GM21528 (cell line): Measurements from ENCODE around the gene PRKAB2.
"Not testable (repeated sequence)": the region's sequence is repeated elsewhere in the genome, so short reads cannot be mapped to it uniquely, and the experiment has no call there.

Experiments used
- ATAC-seq: cut with Tn5 transposase; IDR thresholded peaks from one replicate; pipeline ENCODE4 v1.9.1; 2021; ENCODE audit warnings: mild to moderate bottlenecking, moderate library complexity; ENCODE audit not compliant: unreplicated experiment, low FRiP score

Gene PRKAB2

DNA sequence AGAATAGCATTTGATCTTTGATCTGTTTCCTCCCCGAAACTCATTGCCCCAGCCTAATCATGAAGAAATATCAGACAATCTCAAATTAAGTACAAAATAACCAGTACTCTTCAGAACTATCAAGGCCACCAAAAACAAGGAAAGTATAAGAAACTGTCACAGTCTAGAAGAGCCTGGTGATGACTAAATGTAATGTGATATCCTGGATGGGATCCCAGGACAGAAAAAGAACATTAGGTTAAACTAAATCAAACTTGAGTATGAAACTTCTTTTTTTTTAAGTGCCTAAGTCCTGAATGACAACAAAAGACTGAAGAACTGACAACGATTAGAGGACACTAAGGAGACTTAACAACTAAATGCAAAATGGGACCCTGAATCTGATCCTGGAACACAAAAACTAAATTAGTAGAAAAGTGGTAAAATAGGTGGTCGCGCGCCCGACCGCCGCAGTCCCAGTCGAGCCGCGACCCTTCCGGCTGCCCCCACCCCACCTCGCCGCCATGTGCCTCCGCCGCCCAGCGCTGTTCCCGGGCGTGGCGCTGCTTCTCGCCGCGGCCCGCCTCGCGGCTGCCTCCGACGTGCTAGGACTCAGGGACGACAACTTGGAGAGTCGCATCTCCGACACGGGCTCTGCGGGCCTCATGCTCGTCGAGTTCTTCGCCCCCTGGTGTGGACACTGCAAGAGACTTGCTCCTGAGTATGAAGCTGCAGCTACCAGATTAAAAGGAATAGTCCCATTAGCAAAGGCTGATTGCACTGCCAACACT lies 5.5 kb upstream of the PRKAB2 start:
- no peak for ATAC-seq

DNA sequence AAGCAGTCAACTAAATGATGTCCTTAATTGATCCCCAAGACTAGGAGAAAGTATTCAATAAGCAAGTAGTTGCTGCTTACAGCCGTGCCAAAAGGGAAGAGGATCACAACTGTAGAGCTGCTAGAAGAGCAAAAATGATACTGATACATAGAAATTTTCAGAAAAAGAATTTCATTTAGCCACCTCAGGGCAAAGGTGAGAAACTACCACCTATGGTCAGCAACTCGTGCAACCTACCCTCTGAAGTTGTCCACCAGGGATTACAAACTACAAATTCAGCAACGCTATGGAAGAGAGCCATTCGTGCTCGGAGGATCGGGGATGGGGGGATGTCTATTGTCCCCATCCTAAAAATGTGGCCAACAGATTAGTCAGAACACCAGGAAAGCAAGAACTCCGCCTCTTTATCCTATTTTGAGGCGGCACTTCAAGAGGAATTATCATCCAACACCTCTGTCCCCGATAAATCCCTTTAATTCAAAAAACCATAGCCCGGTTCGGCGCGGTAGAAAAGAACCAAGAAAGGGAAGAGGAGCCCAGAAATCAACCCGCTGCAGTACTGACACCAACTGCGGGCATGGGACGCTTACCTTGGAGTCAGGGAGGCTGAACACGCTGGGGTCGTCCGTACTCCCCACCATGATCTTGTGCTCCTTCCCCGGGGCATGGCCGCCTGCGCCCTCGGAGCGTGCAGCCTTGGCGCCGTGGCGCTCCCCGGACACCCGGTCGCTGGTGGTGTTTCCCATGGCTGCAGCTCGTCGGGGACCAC lies 687 bp downstream of the PRKAB2 start:
- no peak for ATAC-seq

DNA sequence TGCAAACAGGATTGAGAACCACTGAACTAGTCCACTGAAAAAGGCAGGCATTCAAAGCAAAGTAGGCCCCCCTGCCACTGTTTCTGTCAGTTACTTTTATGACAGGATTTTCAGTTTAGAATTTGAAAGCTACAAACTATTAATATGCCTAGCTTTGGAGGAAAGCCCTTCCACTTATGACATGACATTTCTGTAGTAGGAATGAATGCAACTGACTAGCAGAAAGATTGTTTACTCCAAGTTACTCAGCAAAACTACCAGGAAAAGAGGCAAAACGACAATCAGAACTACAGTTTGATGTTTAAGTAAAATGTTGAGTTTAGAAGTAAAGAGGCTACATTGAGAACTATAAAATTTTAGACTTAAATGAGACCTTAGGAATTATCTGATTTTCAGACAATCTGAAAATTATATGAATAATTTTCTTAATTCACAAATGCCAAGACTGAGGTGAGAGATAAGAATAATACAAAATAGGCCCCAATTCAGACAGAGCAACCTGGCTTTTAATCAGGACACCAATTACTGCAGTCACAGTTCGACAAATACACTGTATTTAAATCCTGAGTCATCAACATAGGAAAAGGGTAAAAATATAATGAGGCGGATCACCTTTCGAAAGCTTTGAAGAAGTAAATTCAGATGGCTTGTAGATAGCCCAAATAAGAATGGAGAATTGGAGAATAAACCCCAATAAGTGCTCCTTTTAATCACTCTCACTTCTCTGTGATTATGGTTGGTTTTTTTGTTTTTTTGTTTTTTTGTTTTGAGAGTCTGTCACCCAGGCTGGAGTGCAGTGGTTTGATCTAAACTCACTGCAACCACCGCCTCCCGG lies 2.2 kb downstream of the PRKAB2 start:
- no peak for ATAC-seq

DNA sequence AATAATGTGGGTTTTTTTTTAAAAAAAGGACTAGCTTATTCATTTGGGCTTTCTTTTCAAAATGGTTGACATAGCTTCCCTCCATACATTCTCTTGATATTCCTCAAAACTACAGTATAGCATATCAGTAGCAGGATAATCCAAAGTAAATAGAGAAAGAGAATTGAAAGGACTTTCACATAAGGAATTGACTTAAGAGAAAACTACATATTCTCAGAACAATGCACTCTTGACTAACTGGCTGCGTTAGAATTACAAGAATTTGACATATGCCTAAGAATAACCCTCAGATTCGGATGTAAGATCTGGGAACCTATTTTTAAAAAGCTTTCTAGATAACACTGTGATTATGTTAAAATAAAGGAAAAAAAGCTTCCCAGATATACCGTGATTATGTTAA lies 3.1 kb downstream of the PRKAB2 start:
- no peak for ATAC-seq

DNA sequence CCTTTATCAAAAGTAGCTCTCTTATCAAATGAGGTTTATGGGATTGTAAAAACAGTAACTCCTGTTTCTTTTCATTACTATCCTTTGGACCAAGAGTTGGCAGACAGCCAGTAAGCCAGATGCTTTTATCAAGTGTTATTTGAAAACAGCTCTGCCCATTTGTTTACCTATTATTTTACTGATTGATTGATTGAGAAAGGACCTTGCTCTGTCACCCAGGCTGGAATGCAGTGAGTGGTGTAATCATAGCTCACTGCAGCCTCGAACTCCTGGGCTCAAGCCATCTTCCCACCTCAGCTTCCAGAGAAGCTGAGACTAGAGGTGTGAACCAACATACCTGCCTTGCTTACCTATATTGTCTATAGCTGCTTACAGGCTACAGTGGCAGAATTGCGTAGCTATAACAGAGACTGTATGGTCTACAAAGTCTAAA lies 3.6 kb downstream of the PRKAB2 start:
- ATAC-seq, result no peak

DNA sequence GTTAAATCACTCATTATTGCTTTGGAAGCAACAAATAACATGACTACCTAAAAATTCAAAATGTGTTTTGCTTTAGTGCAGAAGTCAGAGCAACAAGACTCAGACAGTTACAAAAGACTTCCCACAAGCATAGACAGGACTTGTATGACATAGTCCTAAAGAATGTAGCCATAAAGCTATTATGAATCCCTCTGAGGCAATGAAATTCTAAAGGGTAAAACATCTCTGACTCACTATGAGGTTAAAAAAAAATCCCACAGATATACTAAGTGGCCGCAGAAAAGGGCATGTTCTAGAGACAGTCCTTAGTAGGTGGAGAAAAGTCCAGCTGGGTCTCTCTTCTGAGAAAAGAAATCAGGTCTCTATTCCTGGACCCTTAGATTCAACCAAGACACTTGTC lies 4.9 kb downstream of the PRKAB2 start:
- no peak for ATAC-seq

DNA sequence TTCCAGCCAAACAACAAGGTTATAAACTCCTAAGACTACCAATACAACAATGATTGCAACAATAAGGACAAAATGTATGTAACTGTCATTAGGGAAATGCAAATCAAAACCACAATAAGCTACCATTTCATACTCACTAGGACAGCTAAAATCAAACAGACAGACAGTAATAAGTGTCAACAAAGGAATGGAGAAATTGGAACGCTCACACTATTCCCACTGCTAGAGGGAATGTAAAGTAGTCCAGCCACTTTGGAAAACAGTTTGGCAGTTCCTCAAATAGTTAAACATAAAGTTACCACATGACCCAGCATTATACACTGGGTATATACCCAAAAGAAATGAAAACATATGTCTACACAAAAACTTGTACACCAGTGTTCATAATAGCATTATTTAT lies 9.3 kb downstream of the PRKAB2 start:
- no peak for ATAC-seq

DNA sequence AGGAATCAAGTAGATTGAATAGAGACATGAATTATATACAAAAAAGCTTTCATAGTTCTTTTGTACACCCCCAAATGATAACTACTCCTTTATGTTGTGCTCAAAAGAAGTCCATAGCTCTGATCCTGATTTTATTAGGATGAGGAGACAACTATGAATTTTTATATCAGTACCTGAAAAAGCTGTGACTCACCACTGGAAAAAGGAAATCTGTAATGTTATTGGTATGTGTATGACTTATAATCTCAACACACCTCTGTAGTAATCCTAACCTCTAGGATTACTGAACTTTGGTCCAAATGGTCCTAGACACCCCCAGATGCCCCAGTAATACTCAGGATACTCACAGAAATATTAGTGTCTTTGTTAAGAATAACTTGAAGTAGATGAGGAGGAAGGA lies 10.2 kb downstream of the PRKAB2 start:
- no peak for ATAC-seq

DNA sequence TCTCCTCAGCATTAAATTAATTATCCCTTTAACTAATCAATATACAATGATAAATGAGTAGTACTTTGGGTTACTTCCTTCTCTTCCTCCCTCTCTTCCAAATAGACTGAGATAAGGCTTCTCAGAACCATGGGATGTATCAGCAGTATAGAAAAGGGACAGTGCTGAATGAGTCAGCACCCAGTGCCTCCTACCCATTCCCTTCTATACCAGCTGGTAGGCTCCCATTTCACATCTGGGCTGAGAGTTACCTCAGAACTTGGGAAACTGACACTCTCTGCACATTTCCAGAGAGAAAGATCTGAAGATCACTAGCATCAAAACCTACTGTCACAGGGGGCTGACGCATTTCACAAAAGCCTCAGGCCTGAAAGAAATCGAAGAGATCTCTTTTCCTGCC lies 15.2 kb downstream of the PRKAB2 start:
- ATAC-seq, result not testable (repeated sequence)

DNA sequence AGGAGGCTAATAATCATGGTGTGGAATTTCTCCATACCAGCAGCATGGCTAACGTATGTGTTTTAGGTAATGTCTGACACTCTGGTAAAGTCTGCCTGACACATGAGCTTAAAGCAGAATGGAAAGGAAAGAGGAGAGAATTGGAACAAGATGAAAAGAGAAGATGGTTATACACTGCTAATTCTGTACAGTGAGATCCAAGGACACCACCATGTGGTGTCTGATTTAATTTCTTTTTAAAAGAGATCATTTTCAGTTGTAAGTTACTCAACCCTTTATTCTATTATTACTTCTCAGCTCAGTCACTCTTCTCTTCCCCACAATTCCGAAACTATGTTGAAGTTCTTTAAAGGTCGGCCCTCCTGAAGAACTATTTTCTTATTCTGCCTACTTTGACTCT lies 15.6 kb downstream of the PRKAB2 start:
- no peak for ATAC-seq

DNA sequence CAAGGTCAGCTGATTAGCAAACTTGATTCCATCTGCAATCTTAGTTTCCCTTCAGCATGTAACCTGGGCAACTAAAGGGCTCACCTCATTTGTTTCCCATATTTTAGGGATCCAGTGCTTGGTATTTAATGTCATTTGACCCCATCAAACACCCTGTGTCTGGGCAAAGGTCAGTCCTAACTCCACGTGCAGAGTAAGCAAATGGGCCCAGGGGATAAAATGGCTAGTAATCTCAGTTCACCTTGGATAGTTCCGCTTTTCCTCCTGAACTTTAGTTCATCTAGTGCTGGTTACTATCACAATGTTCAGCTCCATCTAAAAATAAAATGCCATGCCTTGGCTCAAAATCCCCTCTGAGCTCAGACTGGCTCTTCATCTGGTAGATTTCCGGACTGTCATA lies 19.5 kb downstream of the PRKAB2 start:
- no peak for ATAC-seq

DNA sequence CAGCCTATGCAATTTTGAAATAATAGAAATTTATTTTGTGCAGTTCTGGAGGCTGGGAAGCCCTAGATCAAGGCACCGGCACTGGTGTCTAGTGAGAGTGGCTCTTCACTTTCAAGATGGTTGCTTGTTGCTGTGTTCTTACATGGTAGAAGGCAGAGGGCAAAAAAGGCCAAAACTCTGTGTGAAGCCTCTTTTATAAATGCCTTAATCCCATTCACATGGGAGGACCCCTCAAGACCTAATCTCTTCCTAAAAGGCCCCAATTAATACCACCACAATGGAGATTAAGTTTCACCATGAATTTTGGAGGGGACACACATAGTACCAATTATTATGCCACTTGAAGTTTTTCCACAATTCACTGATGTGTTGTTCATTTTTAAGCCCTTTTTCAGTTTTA lies 21.0 kb downstream of the PRKAB2 start:
- no peak for ATAC-seq

DNA sequence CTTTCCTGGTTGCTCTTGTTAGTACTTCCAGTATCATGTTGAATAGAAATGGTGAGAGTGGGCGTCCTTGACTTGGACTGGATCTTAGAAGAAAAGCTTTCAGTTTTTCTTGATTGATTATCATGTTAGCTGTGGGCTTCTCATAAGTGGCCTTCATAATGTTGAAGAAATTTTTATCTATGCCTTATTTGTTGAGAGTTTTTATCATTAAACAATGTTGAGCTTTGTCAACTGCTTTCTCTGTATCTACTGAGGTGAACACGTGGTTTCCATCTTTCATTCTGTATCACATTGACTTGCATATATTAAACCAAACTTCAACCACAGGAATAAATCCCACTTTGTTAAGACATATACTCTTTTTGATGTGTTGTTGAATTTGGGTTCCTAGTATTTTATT lies 29.4 kb downstream of the PRKAB2 start:
- ATAC-seq, result no peak

DNA sequence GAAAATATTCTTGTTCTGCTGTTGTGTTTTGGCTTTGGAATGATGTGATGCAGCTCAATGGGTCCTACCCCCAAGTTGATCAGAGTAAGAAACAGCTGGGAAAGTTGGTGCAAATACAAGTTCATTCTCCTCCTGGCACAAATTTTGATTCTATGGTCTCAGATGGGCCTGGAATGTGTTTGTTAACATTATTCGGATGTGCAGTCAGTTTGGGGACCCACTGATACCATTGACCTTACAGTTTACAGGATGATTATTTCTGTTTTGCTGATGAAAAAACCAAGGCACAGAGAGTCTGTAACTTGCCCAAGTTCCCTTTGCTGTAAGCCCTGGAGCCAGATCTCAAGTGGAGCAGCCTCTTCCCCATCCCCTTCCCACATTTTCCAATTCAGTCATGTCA lies 41.5 kb downstream of the PRKAB2 start:
- ATAC-seq, result not testable (repeated sequence)

DNA sequence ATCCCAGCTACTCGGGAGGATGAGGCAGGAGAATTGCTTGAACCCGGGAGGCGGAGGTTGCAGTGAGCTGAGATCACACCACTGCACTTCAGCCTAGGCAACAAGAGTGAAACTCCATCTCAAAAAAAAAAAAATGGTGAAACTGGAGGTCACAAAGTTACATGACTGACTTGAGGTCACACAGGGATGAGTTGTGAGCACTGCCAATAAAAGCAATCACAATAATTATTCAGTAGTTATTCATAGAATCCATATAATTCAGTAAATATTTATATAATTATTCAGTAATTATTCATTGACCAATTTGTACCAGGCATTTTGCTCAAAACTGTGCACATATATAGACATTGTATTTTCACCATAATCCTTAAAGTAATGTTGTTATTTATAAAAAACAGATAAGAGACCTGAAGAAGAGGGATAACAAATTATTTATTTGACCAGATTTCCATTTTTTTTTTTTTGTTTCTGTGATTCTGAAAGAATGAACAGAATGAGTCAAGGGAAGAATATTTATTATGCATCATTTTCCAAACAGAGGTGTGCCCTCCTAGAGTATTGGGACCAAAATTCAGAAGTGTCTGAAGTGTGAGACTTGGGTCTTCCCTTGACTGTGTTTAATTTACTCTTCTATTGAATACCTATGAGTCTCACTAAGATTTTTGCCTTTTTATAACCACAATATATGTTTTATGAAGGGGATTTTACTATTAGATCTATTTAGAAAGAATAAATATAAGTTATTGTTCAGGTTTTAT lies 43.0 kb downstream of the PRKAB2 start:
- no peak for ATAC-seq

DNA sequence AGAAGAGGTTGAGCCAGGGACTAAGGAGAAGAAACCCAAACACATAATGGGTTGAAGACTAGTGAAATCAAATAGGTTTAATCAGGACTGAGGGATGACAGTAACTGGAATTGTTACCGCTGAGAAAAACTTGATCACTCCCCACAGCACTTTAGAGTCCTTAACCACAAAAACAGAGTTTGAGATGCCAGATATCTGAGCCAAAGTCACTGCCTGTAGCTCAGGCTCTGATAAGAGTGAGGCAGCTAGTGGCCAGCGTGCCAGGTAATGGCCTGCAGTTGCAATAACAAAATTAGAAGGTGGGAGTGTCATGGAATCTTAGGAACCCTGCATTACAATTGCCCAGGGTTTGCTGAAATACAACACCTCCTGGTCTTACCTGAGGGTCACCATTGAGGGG lies 48.0 kb downstream of the PRKAB2 start:
- no peak for ATAC-seq

DNA sequence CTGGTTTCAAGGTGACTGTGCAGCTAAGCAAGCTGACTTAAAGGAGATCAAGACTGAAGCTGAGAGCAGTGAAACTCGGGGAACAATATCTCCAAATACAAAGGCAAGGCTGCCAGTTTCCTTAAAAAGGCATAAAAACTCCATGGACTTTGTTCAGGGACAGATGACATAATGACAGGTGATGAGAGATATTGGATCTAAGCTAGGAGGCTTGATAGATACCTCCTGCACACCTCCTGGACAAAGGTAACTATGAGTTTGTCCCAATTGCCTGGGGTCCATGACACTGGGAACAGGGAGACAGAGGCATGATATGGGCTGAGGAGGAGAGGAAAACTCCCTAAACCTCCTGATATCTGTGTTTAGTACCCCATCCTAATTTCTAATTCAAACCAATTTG lies 55.2 kb downstream of the PRKAB2 start:
- ATAC-seq, result no peak

DNA sequence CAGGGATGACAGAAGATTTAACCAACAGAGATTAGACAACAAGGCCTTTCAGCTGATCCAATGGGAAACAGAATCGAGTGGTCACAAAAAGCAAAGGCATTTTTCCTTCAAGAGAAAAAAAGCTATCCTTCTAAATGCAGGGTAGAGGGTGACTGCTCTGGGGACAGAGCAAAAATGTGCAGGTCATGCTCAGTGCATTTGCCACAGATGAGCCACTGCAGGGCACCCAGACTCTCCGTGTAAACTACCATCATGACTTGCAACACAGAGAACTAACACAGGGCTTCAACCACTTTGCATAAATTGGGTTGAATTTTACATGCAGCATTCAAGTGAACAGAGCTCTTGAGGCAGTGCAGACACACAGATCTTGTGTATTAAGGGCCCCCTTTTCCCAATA lies 56.8 kb downstream of the PRKAB2 start:
- no peak for ATAC-seq

DNA sequence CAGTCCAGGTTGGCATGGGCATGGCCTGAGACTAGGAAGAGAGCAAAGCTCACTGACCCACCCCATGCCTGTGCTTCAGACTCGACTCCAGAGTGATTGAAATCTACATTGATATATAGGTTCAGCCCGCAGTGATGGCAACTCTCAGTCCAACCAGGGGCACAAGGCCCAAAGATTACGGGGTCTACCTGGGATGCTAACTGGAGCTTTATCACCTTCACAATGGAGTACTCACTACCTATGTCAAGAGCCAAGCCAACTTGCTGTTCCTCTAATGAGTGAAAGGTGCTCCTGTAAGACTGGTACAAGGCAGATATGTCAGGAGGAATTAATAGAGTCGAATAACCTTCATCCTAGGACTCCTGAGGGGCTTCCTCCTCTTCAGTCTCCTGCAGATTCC lies 57.2 kb downstream of the PRKAB2 start:
- ATAC-seq, result not testable (repeated sequence)

DNA sequence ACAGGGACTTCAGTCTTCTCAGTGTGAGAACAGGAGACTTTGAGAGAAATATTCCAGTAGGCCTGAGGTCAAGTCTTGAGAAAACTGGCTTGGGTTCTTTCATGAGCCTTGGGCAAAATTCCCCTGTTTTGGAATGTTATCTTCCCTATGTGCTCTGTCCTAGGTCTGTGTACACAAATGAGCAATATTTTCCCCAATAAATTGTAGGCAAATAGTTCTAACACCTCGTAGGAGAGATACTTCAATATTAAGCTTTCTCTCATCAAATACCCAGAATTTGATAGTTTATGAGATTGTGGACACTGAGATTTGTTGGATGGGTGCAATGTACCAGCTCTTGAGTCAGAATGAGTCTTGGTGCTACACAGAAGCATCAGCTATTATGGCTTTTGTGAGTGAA lies 57.9 kb downstream of the PRKAB2 start:
- ATAC-seq, result not testable (repeated sequence)
